Upper lobe of left lung (tissue), 4 donors: ENCODE measurements around the gene ELOVL6.

ENCODE experiments used
- CTCF ChIP-seq, 6 experiments: fragments of 450-650 bp in 4 of 6; fragments of 200-600 bp in 2 of 6; sonication (generic) in 2 of 6; IDR thresholded peaks; one replicate each; pipeline ENCODE4 v1.5.1; 2016 to 2019; ENCODE audit warnings: antibody characterized with exemption in 6 of 6
- EP300 ChIP-seq, 4 donors: sonication (generic); formaldehyde crosslinking; IDR thresholded peaks; one replicate each; pipeline ENCODE4 v1.5.1; 2017; ENCODE audit warnings: antibody characterized with exemption in 4 of 4, control low read depth in 2 of 4
- POLR2A ChIP-seq, 4 donors: fragments of 450-650 bp; IDR thresholded peaks; one replicate each; pipeline ENCODE4 v1.5.1; 2016 to 2017; ENCODE audit warnings: antibody characterized with exemption in 4 of 4, mild to moderate bottlenecking in 2 of 4
- POLR2AphosphoS5 ChIP-seq, 2 donors: sonication (generic); formaldehyde crosslinking; IDR thresholded peaks; one replicate each; pipeline ENCODE4 v1.5.1; 2017; ENCODE audit warnings: antibody characterized with exemption in 2 of 2

GRCh38 chr4:110131916-110132315 lies 66.5 kb downstream of the ELOVL6 start:
- TF ChIP-seq POLR2AphosphoS5 (IDR thresholded peaks at IDR 0.05) (no peak), CTCF (IDR thresholded peaks at IDR 0.05) (no peak), POLR2A (IDR thresholded peaks at IDR 0.05) (no peak), EP300 (IDR thresholded peaks at IDR 0.05) (no peak)
